ENCODE measurements around the gene C11orf24. TPM values are rescaled to one million over a fixed set of nuclear protein-coding genes. Genes with fewer than 3 reads are reported as not detected.

C11orf24 gene
- total RNA-seq, 5 donors from 2014 or later (not counting 1 experiment from before 2014, with no cell fraction given) = 9.5 to 25.3 (median 21.4) TPM

Other genes starting within 250 kb of the C11orf24 start
- gene NDUFS8, start 241.3 kb downstream of the C11orf24 start, total RNA-seq = 100 to 1,000 TPM in 2 of 5 donors, 10 to 100 TPM in 3; 76.9 to 102 (median 91.1) TPM
- 100 to 1,000 TPM; 184 to 292 (median 246) TPM for gene TCIRG1, start 232.9 kb downstream of the C11orf24 start, total RNA-seq
- 10 to 100 TPM in 2 of 5 donors, 1 to 10 TPM in 3; 4.4 to 19.4 (median 7.6) TPM for gene CHKA, start 150.6 kb downstream of the C11orf24 start, total RNA-seq
- 10 to 100 TPM; 35.1 to 56.6 (median 48.5) TPM for gene KMT5B, start 58.7 kb downstream of the C11orf24 start, total RNA-seq
- gene LRP5, start 40.6 kb upstream of the C11orf24 start, total RNA-seq = 10 to 100 TPM in 1 of 5 donors, 1 to 10 TPM in 4; 1.8 to 11.3 (median 7.0) TPM
- gene PPP6R3, start 188.8 kb upstream of the C11orf24 start, total RNA-seq = 100 to 1,000 TPM; 106 to 147 (median 118) TPM

Data from T-cell (primary cell).